HepG2 (cell line): Measurements from ENCODE around the gene SCP2. TPM values are rescaled to one million over a fixed set of nuclear protein-coding genes. Genes with fewer than 3 reads are reported as not detected.
A peak's percentile ranks its signal among the peaks of the same experiment; 100 is the strongest.

ENCODE experiments used
- ATAC-seq: fragments of 200-7000 bp; cut with Tn5 transposase; 3 replicates; pipeline ENCODE4 v1.9.1; 2020; ENCODE audit warnings: mild to moderate bottlenecking, moderate library complexity
- BruUV-seq: library from RNA; stranded (reverse); fragments of 400-500 nt; replicated peaks from 2 replicates; lab custom pipeline; 2021; lab: Mats Ljungman, UMichigan
- CTCF ChIA-PET: fragments of 300-600 bp; formaldehyde crosslinking; extraction: SDS; loops from one replicate; lab custom pipeline; 2021; ENCODE audit warnings: low total read pairs, inconsistent platforms, low intra/inter-chr PET ratio; lab: Yijun Ruan, JAX
- POLR2A ChIA-PET: fragments of 350-600 bp; sonication (Branson Sonifier 250); formaldehyde crosslinking; loops from one replicate; lab custom pipeline; 2020; ENCODE audit warnings: antibody characterized with exemption, inconsistent platforms; lab: Yijun Ruan, JAX
- DNase-seq: peaks from one replicate; pipeline ENCODE4 v3.0.0-alpha.2; 2015; ENCODE audit warnings: low spot score
- FAIRE-seq: peaks from 3 replicates; lab custom pipeline; 2011; peaks lifted over from hg19 to GRCh38; lab: Jason Lieb, UNC
- H2AFZ ChIP-seq: one replicate; pipeline ENCODE4 v1.6.1; 2011; ENCODE audit warnings: low read length, inconsistent platforms
- H3K27ac ChIP-seq: fragments of 300-600 bp; 3 replicates; pipeline ENCODE4 v1.8.0; 2011; ENCODE audit warnings: mixed run types, mild to moderate bottlenecking, mixed read lengths, low read length, inconsistent platforms; ENCODE audit not compliant: insufficient read depth; ENCODE audit errors: extremely low read length
- H3K27me3 ChIP-seq, 2 experiments: fragments of 200-600 bp in 1 of 2; 2 replicates in 1 of 2; 3 replicates in 1 of 2; pipeline versions ENCODE4 v1.6.0 to v1.8.0; 2011; ENCODE audit warnings: low read length in 2 of 2, mild to moderate bottlenecking in 2 of 2, moderate library complexity in 2 of 2, inconsistent platforms in 1 of 2; ENCODE audit not compliant: insufficient read depth in 2 of 2, control insufficient read depth in 1 of 2
- H3K36me3 ChIP-seq, 2 experiments: fragments of 200-600 bp in 1 of 2; replicated peaks in 1 of 2; 2 replicates in 1 of 2; 3 replicates in 1 of 2; pipeline versions ENCODE4 v1.5.1 to v1.8.0; 2011; ENCODE audit warnings: low read length in 2 of 2, inconsistent platforms in 1 of 2; ENCODE audit not compliant: insufficient read depth in 2 of 2, control insufficient read depth in 1 of 2
- H3K4me1 ChIP-seq: 2 replicates; pipeline ENCODE4 v1.5.1; 2012; ENCODE audit warnings: low read length, inconsistent platforms; ENCODE audit not compliant: insufficient read depth
- H3K4me2 ChIP-seq: 2 replicates; pipeline ENCODE4 v1.6.0; 2011; ENCODE audit warnings: low read depth, low read length, inconsistent platforms
- H3K4me3 ChIP-seq, 3 experiments: fragments of 200-600 bp in 1 of 3; sonication (generic), shearing (Covaris generic) in 1 of 3; replicated peaks in 1 of 3; 2 replicates each; pipeline ENCODE4 v1.5.1; 2011 to 2016; ENCODE audit warnings: low read length in 3 of 3, inconsistent platforms in 2 of 3, low read depth in 2 of 3, mild to moderate bottlenecking in 2 of 3, control low read depth in 1 of 3, mixed read lengths in 1 of 3; ENCODE audit not compliant: insufficient read depth in 1 of 3
- H3K79me2 ChIP-seq: one replicate; pipeline ENCODE4 v1.6.1; 2011; ENCODE audit warnings: low read length, inconsistent platforms; ENCODE audit not compliant: insufficient read depth
- H3K9ac ChIP-seq: 2 replicates; pipeline ENCODE4 v1.6.0; 2011; ENCODE audit warnings: mild to moderate bottlenecking, low read depth, low read length, inconsistent platforms; ENCODE audit not compliant: insufficient read depth
- H3K9me3 ChIP-seq: 2 replicates; pipeline ENCODE4 v1.5.1; 2012; ENCODE audit warnings: mild to moderate bottlenecking, low read length
- H4K20me1 ChIP-seq: 2 replicates; pipeline ENCODE4 v1.6.0; 2011; ENCODE audit warnings: inconsistent platforms, mild to moderate bottlenecking, low read length, moderate library complexity; ENCODE audit not compliant: insufficient read depth
- CEBPB ChIP-seq: IDR thresholded peaks from 2 replicates; pipeline ENCODE4 v1.6.1; 2011; ENCODE audit warnings: low read depth, low read length, improper control_type of control experiment, borderline replicate concordance
- CREB1 ChIP-seq, 2 experiments: fragments of 450-650 bp in 1 of 2; IDR thresholded peaks; 2 replicates each; pipeline ENCODE4 v1.6.1; 2016 to 2017; ENCODE audit warnings: control low read depth in 1 of 2, mild to moderate bottlenecking in 1 of 2, missing compliant biosample characterization in 1 of 2, missing genetic modification characterization in 1 of 2
- EP300 ChIP-seq, 3 experiments: sonication (generic) in 1 of 3; formaldehyde crosslinking in 1 of 3; IDR thresholded peaks; 2 replicates each; pipeline versions ENCODE4 v1.5.1 to v1.6.1; 2011 to 2020; ENCODE audit warnings: low read depth in 2 of 3, low read length in 2 of 3, borderline replicate concordance in 1 of 3, improper control_type of control experiment in 1 of 3, mild to moderate bottlenecking in 1 of 3, missing genetic modification reagents in 1 of 3, moderate library complexity in 1 of 3
- FOXP1 ChIP-seq, 2 experiments: fragments of 450-650 bp in 1 of 2; IDR thresholded peaks; 2 replicates each; pipeline ENCODE4 v1.6.1; 2017 to 2018; ENCODE audit warnings: antibody characterized with exemption in 1 of 2
- FOXP4 ChIP-seq: sonication (generic); formaldehyde crosslinking; IDR thresholded peaks from 2 replicates; pipeline ENCODE4 v1.4.0; 2020; ENCODE audit warnings: missing genetic modification reagents
- HNF4A ChIP-seq: sonication (generic); formaldehyde crosslinking; IDR thresholded peaks from 2 replicates; pipeline ENCODE4 v1.4.0; 2020; ENCODE audit warnings: missing genetic modification reagents
- HNF4G ChIP-seq, 2 experiments: sonication (generic) in 1 of 2; formaldehyde crosslinking in 1 of 2; IDR thresholded peaks; 2 replicates each; pipeline versions ENCODE4 v1.4.0 to v1.6.1; 2011 to 2020; ENCODE audit warnings: borderline replicate concordance in 2 of 2, low read depth in 2 of 2, mild to moderate bottlenecking in 2 of 2, low read length in 1 of 2, missing genetic modification reagents in 1 of 2, moderate library complexity in 1 of 2
- MED1 ChIP-seq: sonication (generic); formaldehyde crosslinking; IDR thresholded peaks from 2 replicates; pipeline ENCODE4 v1.4.0; 2020; ENCODE audit warnings: missing genetic modification reagents
- RAD21 ChIP-seq: fragments of 450-650 bp; formaldehyde crosslinking; IDR thresholded peaks from 2 replicates; pipeline ENCODE4 v1.5.0; 2020; ENCODE audit warnings: mild to moderate bottlenecking
- TFAP4 ChIP-seq: sonication (generic); IDR thresholded peaks from 2 replicates; pipeline ENCODE4 v1.6.1; 2016; ENCODE audit warnings: low read depth, borderline replicate concordance
- TOPORS ChIP-seq: sonication (generic); formaldehyde crosslinking; IDR thresholded peaks from 2 replicates; pipeline ENCODE4 v1.8.0; 2023; ENCODE audit warnings: mild to moderate bottlenecking, missing genetic modification reagents
- ZBTB4 ChIP-seq: sonication (generic); formaldehyde crosslinking; IDR thresholded peaks from 2 replicates; pipeline ENCODE4 v1.4.0; 2020; ENCODE audit warnings: missing genetic modification reagents, mild to moderate bottlenecking, borderline replicate concordance
- ZMAT3 ChIP-seq: sonication (generic); formaldehyde crosslinking; conservative IDR thresholded peaks from 2 replicates; pipeline ENCODE4 v1.7.0; 2021; ENCODE audit warnings: missing genetic modification reagents
- ZNF362 ChIP-seq: sonication (generic); formaldehyde crosslinking; IDR thresholded peaks from 2 replicates; pipeline ENCODE4 v1.4.0; 2020; ENCODE audit warnings: missing genetic modification reagents, mild to moderate bottlenecking, borderline replicate concordance
- ZNF678 ChIP-seq: sonication (generic); formaldehyde crosslinking; IDR thresholded peaks from 2 replicates; pipeline ENCODE4 v1.4.0; 2020; ENCODE audit warnings: mild to moderate bottlenecking, missing genetic modification reagents
- WGBS: methylation state at CpG from one replicate; pipeline ENCODE4 v1.1.6; 2017; ENCODE audit warnings: low lambda C conversion rate; 5-methylcytosine and 5-hydroxymethylcytosine counted together
- in situ Hi-C: cut with HindIII; loops from 2 replicates; pipeline ENCODE4 v1.10.0; 2017; ENCODE audit warnings: low pct_unique_long_range_greater_than_20kb; ENCODE audit not compliant: extremely low pct_ligation_motif_present
- intact Hi-C: fragments of 100-400 bp; cut with micrococcal nuclease; formaldehyde crosslinking; loops from one replicate; pipeline ENCODE4 v1.10.0; 2022; ENCODE audit not compliant: unreplicated experiment
- polyA plus RNA-seq, 8 experiments: library from polyadenylated mRNA; depleted of rRNA in 3 of 8; stranded (reverse) in 7 of 8; unstranded in 1 of 8; fragments of >200 nt; fragmentation: Illumina TruSeq in 4 of 8; extraction: Trizol in 4 of 8; gene quantifications; 2 replicates each; pipeline versions ENCODE4 v1.2.1 to v1.2.3, GENCODE V29; 2011 to 2016; ENCODE audit warnings: low read depth in 4 of 8, missing spikeins in 1 of 8, mixed read lengths in 1 of 8; ENCODE audit not compliant: insufficient read depth in 1 of 8
- total RNA-seq, 5 experiments: library from RNA; depleted of rRNA; stranded (reverse); fragments of >200 nt; fragmentation: Illumina TruSeq; extraction: Trizol; gene quantifications; 2 replicates each; pipeline ENCODE4 v1.2.3, GENCODE V29; 2016; ENCODE audit warnings: low read depth in 1 of 5

SCP2 gene
- total and polyA plus RNA-seq, 2 of the 13 experiments (the other 11 are each of a cell fraction or from before 2014, with no cell fraction given), result 59.0 to 133 TPM

- Histone ChIP-seq H3K27me3 (no peaks in the 10 kb centered on the region), H4K20me1 (no peaks in the 10 kb centered on the region), H3K4me2 (peak overlapping the region; percentile 99), H3K27ac (peak overlapping the region; percentile 11), H3K79me2 (peaks cover 12% of the 10 kb centered on the region), H3K9me3 (no peaks in the 10 kb centered on the region), H3K36me3 (no peaks in the 10 kb centered on the region; a peak in 1 of 5 replicates), H3K4me1 (peaks cover 52% of the 10 kb centered on the region), H3K4me3 (no peak overlapping the region), H3K9ac (no peak overlapping the region), H2AFZ (no peak overlapping the region)
- ChIA-PET CTCF (no interaction called here), POLR2A (no interaction called here)
- no TSS peak for BruUV-seq
- in situ Hi-C loops, result no loop called here
- intact Hi-C loops, result loop anchor here (10.0 kb wide), 1 partner anchor 224 kb away; no protein-coding TSS in a partner anchor
- WGBS, result 24% methylated on average over 4 of the region's 4 CpGs
- no peak for ATAC-seq
- peak; percentile 67 for FAIRE-seq
- no peak for DNase-seq
- peak; percentile 32; the same call in 1 of the 2 replicates for TF ChIP-seq TFAP4
- TF ChIP-seq FOXP1 (IDR thresholded peaks at IDR 0.05), result no peak
- TF ChIP-seq FOXP1 (CRISPR knock-in tag; IDR thresholded peaks at IDR 0.05), result 0 out of 2 replicates have a peak, but pooled peaks have one; percentile 23
- no peak for TF ChIP-seq TOPORS (CRISPR knock-in tag)
- peak; percentile 34; the same call in 1 of the 2 replicates for TF ChIP-seq FOXP4 (CRISPR knock-in tag)
- peak; percentile 60; the same call in 1 of the 2 replicates for TF ChIP-seq CEBPB
- no peak for TF ChIP-seq ZMAT3 (CRISPR knock-in tag)
- TF ChIP-seq EP300 (IDR thresholded peaks at IDR 0.05; ENCODE audit: low read depth in 2 of 2, low read length in 2 of 2), result 0 out of 4 replicates have a peak, but pooled peaks of 1 of the 2 experiments have one; percentile 7
- no peak for TF ChIP-seq EP300 (CRISPR knock-in tag; IDR thresholded peaks at IDR 0.05; ENCODE audit: borderline replicate concordance)
- TF ChIP-seq CREB1 (IDR thresholded peaks at IDR 0.05), result no peak
- TF ChIP-seq CREB1 (CRISPR knock-in tag; IDR thresholded peaks at IDR 0.05), result 0 out of 2 replicates have a peak, but pooled peaks have one; percentile 20
- TF ChIP-seq ZNF678 (CRISPR knock-in tag), result no peak
- no peak for TF ChIP-seq RAD21 (CRISPR knock-in tag)
- peak; percentile 88 for TF ChIP-seq ZNF362
- peak; percentile 36; the same call in 1 of the 2 replicates for TF ChIP-seq HNF4G (IDR thresholded peaks at IDR 0.05; ENCODE audit: borderline replicate concordance, low read depth, low read length)
- no peak for TF ChIP-seq HNF4G (CRISPR knock-in tag; IDR thresholded peaks at IDR 0.05; ENCODE audit: borderline replicate concordance, low read depth)
- TF ChIP-seq HNF4A (CRISPR knock-in tag), result peak; percentile 81
- peak; percentile 39; the same call in 1 of the 2 replicates for TF ChIP-seq MED1 (CRISPR knock-in tag)
- no peak for TF ChIP-seq ZBTB4 (CRISPR knock-in tag)
These were observed 1.9 kb downstream of the SCP2 start for GRCh38 chr1:52929019-52929418.
